ENCODE measurements around the gene TWNK. TPM values are rescaled to one million over a fixed set of nuclear protein-coding genes. Genes with fewer than 3 reads are reported as not detected.

TWNK gene
- total RNA-seq, 4 donors from 2014 or later = 7.6 to 9.0 (median 8.1) TPM

- Histone ChIP-seq H3K4me1 (peaks cover 29% of the 10 kb centered on the region), H3K4me3 (no peak overlapping the region), H3K27ac (no peak overlapping the region), H3K9me3 (no peaks in the 10 kb centered on the region), H3K27me3 (no peaks in the 10 kb centered on the region), H3K36me3 (peaks cover 39% of the 10 kb centered on the region)
- 80% methylated on average over 8 of the region's 13 CpGs for WGBS
- no peak for TF ChIP-seq POLR2AphosphoS5 (IDR thresholded peaks at IDR 0.05)
- TF ChIP-seq POLR2A (IDR thresholded peaks at IDR 0.05) = no peak
- no peak for TF ChIP-seq EP300 (IDR thresholded peaks at IDR 0.05)
- TF ChIP-seq CTCF (IDR thresholded peaks at IDR 0.05) = no peak
- peak; percentile 40 to 62 for DNase-seq (ENCODE audit: low spot score in 2 of 2)
Observed at GRCh38 chr10:100983868-100984671, 3.3 kb upstream of the TWNK start.

- peaks cover 41% of the 10 kb centered on the region for H3K36me3 ChIP-seq
- H3K4me1 ChIP-seq = peaks cover 35% of the 10 kb centered on the region
- WGBS = 67% methylated on average over 2 of the region's 2 CpGs
- no peak overlapping the region for H3K4me3 ChIP-seq
- no peaks in the 10 kb centered on the region for H3K9me3 ChIP-seq
- DNase-seq (ENCODE audit: low spot score in 2 of 2) = peak; percentile 36 to 53
- TF ChIP-seq POLR2AphosphoS5 (IDR thresholded peaks at IDR 0.05) (no peak), CTCF (IDR thresholded peaks at IDR 0.05) (no peak), POLR2A (IDR thresholded peaks at IDR 0.05) (no peak), EP300 (IDR thresholded peaks at IDR 0.05) (no peak)
- H3K27ac ChIP-seq = no peak overlapping the region
- no peaks in the 10 kb centered on the region for H3K27me3 ChIP-seq
Observed at GRCh38 chr10:100984672-100985177, 2.6 kb upstream of the TWNK start.

GRCh38 chr10:100985336-100985735, 2.0 kb upstream of the TWNK start:
- Histone ChIP-seq H3K9me3 (no peaks in the 10 kb centered on the region), H3K4me3 (no peak overlapping the region), H3K36me3 (peaks cover 39% of the 10 kb centered on the region), H3K4me1 (peaks cover 39% of the 10 kb centered on the region), H3K27me3 (no peaks in the 10 kb centered on the region), H3K27ac (no peak overlapping the region)
- peak; percentile 19 to 63 for DNase-seq (ENCODE audit: low spot score in 2 of 2)
- WGBS = 82% methylated on average over 5 of the region's 5 CpGs
- TF ChIP-seq EP300 (IDR thresholded peaks at IDR 0.05) = no peak
- TF ChIP-seq POLR2A (IDR thresholded peaks at IDR 0.05) = no peak
- no peak for TF ChIP-seq CTCF (IDR thresholded peaks at IDR 0.05)
- no peak for TF ChIP-seq POLR2AphosphoS5 (IDR thresholded peaks at IDR 0.05)

- H3K27me3 ChIP-seq = no peaks in the 10 kb centered on the region
- no peak overlapping the region for H3K27ac ChIP-seq
- H3K4me3 ChIP-seq = peak overlapping the region; percentile 83
- H3K4me1 ChIP-seq = peaks cover 39% of the 10 kb centered on the region
- peaks cover 39% of the 10 kb centered on the region for H3K36me3 ChIP-seq
- 21% methylated on average over 8 of the region's 17 CpGs for WGBS
- no peaks in the 10 kb centered on the region for H3K9me3 ChIP-seq
- TF ChIP-seq EP300 (IDR thresholded peaks at IDR 0.05) (no peak), POLR2AphosphoS5 (IDR thresholded peaks at IDR 0.05) (no peak), CTCF (IDR thresholded peaks at IDR 0.05) (no peak), POLR2A (IDR thresholded peaks at IDR 0.05) (no peak)
- DNase-seq (ENCODE audit: low spot score in 2 of 2) = no peak
Observed at GRCh38 chr10:100986623-100986951, 756 bp upstream of the TWNK start.

GRCh38 chr10:100987685-100988049, 324 bp downstream of the TWNK start:
- TF ChIP-seq EP300 (IDR thresholded peaks at IDR 0.05) (no peak), POLR2A (IDR thresholded peaks at IDR 0.05) (no peak), POLR2AphosphoS5 (IDR thresholded peaks at IDR 0.05) (no peak), CTCF (IDR thresholded peaks at IDR 0.05) (no peak)
- peaks cover 39% of the 10 kb centered on the region for H3K4me1 ChIP-seq
- no peak for DNase-seq (ENCODE audit: low spot score in 2 of 2)
- H3K36me3 ChIP-seq = peaks cover 44% of the 10 kb centered on the region
- H3K27me3 ChIP-seq = no peaks in the 10 kb centered on the region
- H3K9me3 ChIP-seq = no peaks in the 10 kb centered on the region
- WGBS = 2% methylated on average over 15 of the region's 15 CpGs
- peak overlapping the region; percentile 79 for H3K27ac ChIP-seq
- peak overlapping the region; percentile 83 for H3K4me3 ChIP-seq

All from suprapubic skin (tissue), 4 donors.